ENCODE data around the gene FST.

- TF ChIP-seq POLR2AphosphoS5 (IDR thresholded peaks at IDR 0.05; ENCODE audit: low read depth, low read length) = no peak
- no peak for TF ChIP-seq POLR2A (IDR thresholded peaks at IDR 0.05; ENCODE audit: low read depth, low read length)
- TF ChIP-seq TAF1 (IDR thresholded peaks at IDR 0.05; ENCODE audit: low read depth, low read length) = no peak
- TF ChIP-seq POU2F2 (IDR thresholded peaks at IDR 0.05; ENCODE audit: low read depth, low read length) = no peak
Observed at GRCh38 chr5:53469946-53470687, 10.3 kb upstream of the FST start.

Measured in GM12891 (cell line).